GM12892 (cell line): Measurements from ENCODE around the gene SLC7A6.

ENCODE experiments used
- POLR2A ChIP-seq: IDR thresholded peaks from 2 replicates; pipeline ENCODE4 v1.6.1; 2011; ENCODE audit warnings: low read depth, low read length, control low read depth
- POLR2AphosphoS5 ChIP-seq: IDR thresholded peaks from 2 replicates; pipeline ENCODE4 v1.6.1; 2011; ENCODE audit warnings: low read depth, low read length, control low read depth
- TAF1 ChIP-seq: IDR thresholded peaks from 2 replicates; pipeline ENCODE4 v1.6.1; 2011; ENCODE audit warnings: low read depth, mild to moderate bottlenecking, control low read depth, low read length, borderline replicate concordance

- TF ChIP-seq POLR2A (no peak), POLR2AphosphoS5 (no peak), TAF1 (no peak)
Observed at GRCh38 chr16:68273459-68273858, 9.1 kb downstream of the SLC7A6 start.
